Endothelial cell of umbilical vein (primary cell): ENCODE results near the gene PTPRE. TPM values are rescaled to one million over a fixed set of nuclear protein-coding genes. Genes with fewer than 3 reads are reported as not detected.

Experiments used
- BruUV-seq: library from RNA; stranded (reverse); fragments of 400-500 nt; replicated peaks from 2 replicates; lab custom pipeline; 2021; lab: Mats Ljungman, UMichigan
- CTCF ChIA-PET: fragments of 300-600, 350-600 bp; sonication (Branson Sonifier 250); formaldehyde crosslinking; loops from one replicate; lab custom pipeline; 2021; ENCODE audit warnings: antibody characterized with exemption, inconsistent platforms; lab: Charles Lee
- POLR2A ChIA-PET: fragments of 300-600, 350-600 bp; sonication (Branson Sonifier 250); formaldehyde crosslinking; loops from one replicate; lab custom pipeline; 2021; ENCODE audit warnings: antibody characterized with exemption, inconsistent platforms; lab: Charles Lee
- DNase-seq: peaks from one replicate; pipeline ENCODE4 v3.0.0-alpha.2; 2011; ENCODE audit warnings: low read depth, low spot score
- FAIRE-seq: peaks from 2 replicates; lab custom pipeline; 2011; peaks lifted over from hg19 to GRCh38; lab: Jason Lieb, UNC
- H2AFZ ChIP-seq: 2 replicates; pipeline ENCODE4 v1.6.0; 2012; ENCODE audit warnings: low read depth, low read length, control low read depth, inconsistent platforms
- H3K27ac ChIP-seq: 2 replicates; pipeline ENCODE4 v1.5.1; 2011; ENCODE audit warnings: low read depth, mild to moderate bottlenecking, control low read depth, low read length, moderate library complexity; ENCODE audit not compliant: insufficient read depth
- H3K27me3 ChIP-seq, 2 experiments: 2 replicates each; pipeline versions ENCODE4 v1.6.0 to v1.6.1; 2011; ENCODE audit warnings: low read length in 2 of 2, mixed read lengths in 1 of 2; ENCODE audit not compliant: control insufficient read depth in 2 of 2, insufficient read depth in 2 of 2
- H3K36me3 ChIP-seq, 2 experiments: 2 replicates in 1 of 2; 3 replicates in 1 of 2; pipeline ENCODE4 v1.5.1; 2011; ENCODE audit warnings: low read length in 2 of 2, mild to moderate bottlenecking in 1 of 2, moderate library complexity in 1 of 2; ENCODE audit not compliant: control insufficient read depth in 2 of 2, insufficient read depth in 2 of 2; ENCODE audit errors: extremely low read depth in 1 of 2
- H3K4me1 ChIP-seq: 3 replicates; pipeline ENCODE4 v1.5.1; 2011; ENCODE audit warnings: mild to moderate bottlenecking, low read length; ENCODE audit not compliant: control insufficient read depth, insufficient read depth; ENCODE audit errors: extremely low read depth
- H3K4me2 ChIP-seq: 2 replicates; pipeline ENCODE4 v1.6.1; 2011; ENCODE audit warnings: low read length, control low read depth, mixed read lengths; ENCODE audit not compliant: insufficient read depth
- H3K4me3 ChIP-seq, 3 experiments: fragments of 200-600 bp in 1 of 3; sonication (generic), shearing (Covaris generic) in 1 of 3; replicated peaks in 1 of 3; 2 replicates each; pipeline ENCODE4 v1.5.1; 2011 to 2016; ENCODE audit warnings: control low read depth in 3 of 3, low read length in 3 of 3, mild to moderate bottlenecking in 2 of 3, inconsistent platforms in 1 of 3, low read depth in 1 of 3, moderate library complexity in 1 of 3; ENCODE audit not compliant: insufficient read depth in 1 of 3
- H3K79me2 ChIP-seq: 2 replicates; pipeline ENCODE4 v1.6.0; 2012; ENCODE audit warnings: low read length, inconsistent platforms; ENCODE audit not compliant: control insufficient read depth, insufficient read depth
- H3K9ac ChIP-seq: replicated peaks from 2 replicates; pipeline ENCODE3; 2011; ENCODE audit warnings: low read length, control low read depth; ENCODE audit not compliant: insufficient read depth; ENCODE audit errors: extremely low read depth
- H3K9me1 ChIP-seq: replicated peaks from 3 replicates; pipeline ENCODE4 v1.6.0; 2011; ENCODE audit warnings: mild to moderate bottlenecking, low read length; ENCODE audit not compliant: control insufficient read depth, insufficient read depth; ENCODE audit errors: extremely low read depth
- H3K9me3 ChIP-seq: replicated peaks from 2 replicates; pipeline ENCODE4 v1.5.1; 2012; ENCODE audit warnings: low read length, inconsistent platforms; ENCODE audit not compliant: control insufficient read depth, insufficient read depth
- H4K20me1 ChIP-seq: replicated peaks from 2 replicates; pipeline ENCODE3; 2011; ENCODE audit warnings: mild to moderate bottlenecking, low read length; ENCODE audit not compliant: control insufficient read depth, insufficient read depth; ENCODE audit errors: extremely low read depth
- CTCF ChIP-seq, 2 donors: IDR thresholded peaks; 1 replicate in 1 of 2; 2 replicates in 1 of 2; pipeline ENCODE4 v1.5.1; 2011; ENCODE audit warnings: low read length in 2 of 2, mild to moderate bottlenecking in 2 of 2, moderate library complexity in 2 of 2, control low read depth in 1 of 2, inconsistent platforms in 1 of 2, low read depth in 1 of 2; ENCODE audit not compliant: insufficient read depth in 1 of 2; ENCODE audit errors: extremely low read depth in 1 of 2
- EZH2 ChIP-seq: IDR thresholded peaks from 2 replicates; pipeline ENCODE4 v1.6.1; 2012; ENCODE audit warnings: borderline replicate concordance, low read depth, mild to moderate bottlenecking, moderate library complexity, low read length, inconsistent platforms; ENCODE audit not compliant: severe bottlenecking
- FOS ChIP-seq: IDR thresholded peaks from 2 replicates; pipeline ENCODE4 v1.6.1; 2011; ENCODE audit warnings: mild to moderate bottlenecking, low read length, moderate library complexity, borderline replicate concordance; ENCODE audit not compliant: insufficient read depth
- GATA2 ChIP-seq: IDR thresholded peaks from 2 replicates; pipeline ENCODE4 v1.7.0; 2011; ENCODE audit warnings: low read depth, mild to moderate bottlenecking, moderate library complexity, mixed read lengths, low read length; ENCODE audit not compliant: insufficient read length, insufficient read depth
- JUN ChIP-seq: IDR thresholded peaks from 2 replicates; pipeline ENCODE4 v1.6.1; 2011; ENCODE audit warnings: borderline replicate concordance, low read depth; ENCODE audit not compliant: insufficient read length, insufficient read depth
- POLR2A ChIP-seq: IDR thresholded peaks from 2 replicates; pipeline ENCODE4 v1.6.1; 2012; ENCODE audit warnings: low read depth, mild to moderate bottlenecking, control low read depth, low read length
- POLR2AphosphoS5 ChIP-seq: IDR thresholded peaks from 2 replicates; pipeline ENCODE4 v1.6.1; 2012; ENCODE audit warnings: low read depth, mild to moderate bottlenecking, control low read depth, low read length, moderate library complexity; ENCODE audit not compliant: insufficient read depth
- dilution Hi-C: fragments of 300-500 bp; cut with MboI; formaldehyde crosslinking; loops from one replicate; pipeline ENCODE4 v1.15.0; 2019; ENCODE audit warnings: low sequenced_read_pairs; ENCODE audit not compliant: extremely low pct_ligation_motif_present
- intact Hi-C: fragments of 100-400 bp; cut with micrococcal nuclease; formaldehyde crosslinking; loops from one replicate; pipeline ENCODE4 v1.10.0; 2022
- polyA plus RNA-seq, 4 experiments: library from polyadenylated mRNA; depleted of rRNA in 3 of 4; stranded (reverse) in 3 of 4; unstranded in 1 of 4; fragments of >200 nt; gene quantifications; 2 replicates each; pipeline versions ENCODE4 v1.2.1 to v1.2.3, GENCODE V29; 2011 to 2012; ENCODE audit warnings: missing spikeins in 1 of 4
- total RNA-seq: library from RNA; stranded (reverse); gene quantifications from 2 replicates; pipeline ENCODE4 v1.2.3, GENCODE V29; 2021

Gene PTPRE
- total and polyA plus RNA-seq, 2 donors (not counting 3 experiments of a cell fraction or from before 2014, with no cell fraction given) = 37.3 to 116 TPM

GRCh38 chr10:128050936-128051335 lies 144.0 kb downstream of the PTPRE start:
- Histone ChIP-seq H3K4me2 (no peak overlapping the region), H4K20me1 (no peaks in the 10 kb centered on the region), H3K36me3 (peaks cover 21 to 57% of the 10 kb centered on the region in 2 experiments), H2AFZ (no peak overlapping the region), H3K27me3 (no peaks in the 10 kb centered on the region), H3K9me1 (no peaks in the 10 kb centered on the region), H3K9me3 (no peaks in the 10 kb centered on the region), H3K79me2 (peaks cover 4% of the 10 kb centered on the region), H3K4me1 (peaks cover 17% of the 10 kb centered on the region), H3K9ac (no peak overlapping the region), H3K4me3 (no peak overlapping the region), H3K27ac (no peak overlapping the region)
- BruUV-seq = no TSS peak
- FAIRE-seq (no peak), DNase-seq (no peak)
- ChIA-PET POLR2A (no interaction called here), CTCF (interaction anchor here (1.8 to 3.2 kb wide), 2 partner anchors 15 to 18 kb away, joined by 9 to 20 read pairs; no protein-coding TSS in a partner anchor)
- intact Hi-C loops (no loop called here), dilution Hi-C loops (no loop called here)
- TF ChIP-seq GATA2 (no peak), FOS (no peak), POLR2AphosphoS5 (no peak), EZH2 (no peak), CTCF (IDR thresholded peaks at IDR 0.05; ENCODE audit: extremely low read depth in 1 of 2, insufficient read depth in 1 of 2, low read depth in 1 of 2, low read length in 2 of 2) (no peak), POLR2A (no peak), JUN (no peak)
